ENCODE data around the gene RELCH. TPM values are rescaled to one million over a fixed set of nuclear protein-coding genes. Genes with fewer than 3 reads are reported as not detected.

The RELCH gene
- total and polyA plus RNA-seq, 2 of the 13 experiments (the other 11 are each of a cell fraction or from before 2014, with no cell fraction given): 5.6 to 31.7 TPM

- TF ChIP-seq NFYC (CRISPR knock-in tag; IDR thresholded peaks at IDR 0.05) (peak; percentile 87), TFDP1 (CRISPR knock-in tag; IDR thresholded peaks at IDR 0.05; ENCODE audit: borderline replicate concordance) (peak; percentile 73; the same call in 1 of the 2 replicates), ZNF333 (CRISPR knock-in tag; IDR thresholded peaks at IDR 0.05; ENCODE audit: borderline replicate concordance) (0 out of 2 replicates have a peak, but pooled peaks have one; percentile 56), DRAP1 (CRISPR knock-in tag; IDR thresholded peaks at IDR 0.05) (no peak; the same call in none of the 2 replicates), FOSL2 (CRISPR knock-in tag; IDR thresholded peaks at IDR 0.05) (peak; percentile 14; the same call in 1 of the 2 replicates), TOPORS (CRISPR knock-in tag; IDR thresholded peaks at IDR 0.05) (peak; percentile 80), ZNF317 (CRISPR knock-in tag; IDR thresholded peaks at IDR 0.05) (peak; percentile 38; the same call in 1 of the 2 replicates), ARNT (IDR thresholded peaks at IDR 0.05) (no peak), SALL2 (CRISPR knock-in tag; IDR thresholded peaks at IDR 0.05) (peak; percentile 30; the same call in 1 of the 2 replicates), HMG20B (CRISPR knock-in tag; conservative IDR thresholded peaks at IDR 0.05) (no peak), AHR (CRISPR knock-in tag; IDR thresholded peaks at IDR 0.05) (peak; percentile 24; the same call in 1 of the 2 replicates), CENPX (CRISPR knock-in tag; IDR thresholded peaks at IDR 0.05) (no peak), ZNF800 (CRISPR knock-in tag; IDR thresholded peaks at IDR 0.05) (no peak; the same call in 1 of the 2 replicates), SPEN (CRISPR knock-in tag; IDR thresholded peaks at IDR 0.05; ENCODE audit: low read depth) (peak; percentile 25; the same call in 1 of the 2 replicates), SMYD3 (CRISPR knock-in tag; IDR thresholded peaks at IDR 0.05) (no peak), ZNF678 (CRISPR knock-in tag; IDR thresholded peaks at IDR 0.05) (no peak), EZH2 (conservative IDR thresholded peaks at IDR 0.05; ENCODE audit: low read depth, low read length) (no peak), ZNF263 (CRISPR knock-in tag; IDR thresholded peaks at IDR 0.05) (no peak), ISX (CRISPR knock-in tag; conservative IDR thresholded peaks at IDR 0.05) (0 out of 2 replicates have a peak, but pooled peaks have one; percentile 29), ZNF253 (CRISPR knock-in tag; IDR thresholded peaks at IDR 0.05; ENCODE audit: borderline replicate concordance) (no peak), ZNF33A (CRISPR knock-in tag; IDR thresholded peaks at IDR 0.05; ENCODE audit: borderline replicate concordance) (no peak), GABPB1 (CRISPR knock-in tag; IDR thresholded peaks at IDR 0.05) (peak; percentile 70; the same call in 1 of the 2 replicates)
- TF ChIP-seq, protein P1, sequence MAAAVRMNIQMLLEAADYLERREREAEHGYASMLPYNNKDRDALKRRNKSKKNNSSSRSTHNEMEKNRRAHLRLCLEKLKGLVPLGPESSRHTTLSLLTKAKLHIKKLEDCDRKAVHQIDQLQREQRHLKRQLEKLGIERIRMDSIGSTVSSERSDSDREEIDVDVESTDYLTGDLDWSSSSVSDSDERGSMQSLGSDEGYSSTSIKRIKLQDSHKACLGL (CRISPR knock-in tag; IDR thresholded peaks at IDR 0.05): peak; percentile 29; the same call in 1 of the 2 replicates
- TF ChIP-seq, protein P2, sequence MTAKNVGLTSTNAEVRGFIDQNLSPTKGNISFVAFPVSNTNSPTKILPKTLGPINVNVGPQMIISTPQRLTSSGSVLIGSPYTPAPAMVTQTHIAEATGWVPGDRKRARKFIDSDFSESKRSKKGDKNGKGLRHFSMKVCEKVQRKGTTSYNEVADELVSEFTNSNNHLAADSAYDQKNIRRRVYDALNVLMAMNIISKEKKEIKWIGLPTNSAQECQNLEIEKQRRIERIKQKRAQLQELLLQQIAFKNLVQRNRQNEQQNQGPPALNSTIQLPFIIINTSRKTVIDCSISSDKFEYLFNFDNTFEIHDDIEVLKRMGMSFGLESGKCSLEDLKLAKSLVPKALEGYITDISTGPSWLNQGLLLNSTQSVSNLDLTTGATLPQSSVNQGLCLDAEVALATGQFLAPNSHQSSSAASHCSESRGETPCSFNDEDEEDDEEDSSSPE (CRISPR knock-in tag; IDR thresholded peaks at IDR 0.05): peak; percentile 88
- TF ChIP-seq, protein P3, sequence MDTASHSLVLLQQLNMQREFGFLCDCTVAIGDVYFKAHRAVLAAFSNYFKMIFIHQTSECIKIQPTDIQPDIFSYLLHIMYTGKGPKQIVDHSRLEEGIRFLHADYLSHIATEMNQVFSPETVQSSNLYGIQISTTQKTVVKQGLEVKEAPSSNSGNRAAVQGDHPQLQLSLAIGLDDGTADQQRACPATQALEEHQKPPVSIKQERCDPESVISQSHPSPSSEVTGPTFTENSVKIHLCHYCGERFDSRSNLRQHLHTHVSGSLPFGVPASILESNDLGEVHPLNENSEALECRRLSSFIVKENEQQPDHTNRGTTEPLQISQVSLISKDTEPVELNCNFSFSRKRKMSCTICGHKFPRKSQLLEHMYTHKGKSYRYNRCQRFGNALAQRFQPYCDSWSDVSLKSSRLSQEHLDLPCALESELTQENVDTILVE (CRISPR knock-in tag; IDR thresholded peaks at IDR 0.05): no peak
Observed at GRCh38 chr18:62186774-62187542, at the start of gene RELCH, which contains the start of gene PIGN (continued).
